HCT116 (cell line): ENCODE measurements around the gene IL17C.

Source experiments
- CBX3 ChIP-seq: IDR thresholded peaks from 2 replicates; pipeline ENCODE4 v1.6.1; 2012; ENCODE audit warnings: low read depth
- CEBPB ChIP-seq: IDR thresholded peaks from 2 replicates; pipeline ENCODE4 v1.6.1; 2012; ENCODE audit warnings: low read depth
- CTCF ChIP-seq, 3 experiments: fragments of 200-600 bp in 1 of 3; sonication (generic) in 1 of 3; IDR thresholded peaks in 2 of 3; conservative IDR thresholded peaks in 1 of 3; 2 replicates each; pipeline ENCODE4 v1.5.1; 2012 to 2017; ENCODE audit warnings: low read depth in 2 of 3, low read length in 2 of 3, antibody characterized with exemption in 1 of 3, borderline replicate concordance in 1 of 3, control low read depth in 1 of 3, mild to moderate bottlenecking in 1 of 3, mixed read lengths in 1 of 3, mixed run types in 1 of 3, moderate library complexity in 1 of 3; ENCODE audit not compliant: insufficient read depth in 1 of 3
- EGR1 ChIP-seq: IDR thresholded peaks from 2 replicates; pipeline ENCODE4 v1.6.1; 2012; ENCODE audit warnings: low read depth
- MAX ChIP-seq: IDR thresholded peaks from 2 replicates; pipeline ENCODE4 v1.6.1; 2012
- POLR2A ChIP-seq: IDR thresholded peaks from 2 replicates; pipeline ENCODE4 v1.7.0; 2011; ENCODE audit warnings: borderline replicate concordance; ENCODE audit not compliant: insufficient read depth, insufficient read length; ENCODE audit errors: extremely low read depth
- REST ChIP-seq: IDR thresholded peaks from 2 replicates; pipeline ENCODE4 v1.6.1; 2012; ENCODE audit warnings: low read depth
- YY1 ChIP-seq: IDR thresholded peaks from 2 replicates; pipeline ENCODE4 v1.6.1; 2011; ENCODE audit warnings: low read length, low read depth, moderate library complexity, mild to moderate bottlenecking; ENCODE audit not compliant: insufficient replicate concordance; ENCODE audit errors: extremely low read depth
- ZBTB33 ChIP-seq: IDR thresholded peaks from 2 replicates; pipeline ENCODE4 v1.6.1; 2011; ENCODE audit warnings: mild to moderate bottlenecking, low read length, moderate library complexity; ENCODE audit not compliant: insufficient replicate concordance; ENCODE audit errors: extremely low read depth
- ZNF274 ChIP-seq: fragments of 200-500 bp; sonication (Bioruptor generic); IDR thresholded peaks from 2 replicates; pipeline ENCODE4 v1.6.1; 2014; ENCODE audit warnings: mild to moderate bottlenecking, low read depth, low read length, inconsistent platforms

- TF ChIP-seq CTCF (IDR thresholded peaks at IDR 0.05 in 2 of 3, conservative IDR thresholded peaks at IDR 0.05 in 1 of 3; ENCODE audit: borderline replicate concordance in 1 of 3, insufficient read depth in 1 of 3, low read depth in 2 of 3, low read length in 2 of 3) = no peak
- no peak for TF ChIP-seq EGR1
- TF ChIP-seq POLR2A = no peak
- TF ChIP-seq CBX3 = no peak
- no peak for TF ChIP-seq ZNF274
- TF ChIP-seq REST = no peak
- no peak for TF ChIP-seq YY1
- no peak for TF ChIP-seq MAX
- no peak for TF ChIP-seq ZBTB33
- no peak for TF ChIP-seq CEBPB
These were observed 11.8 kb downstream of the IL17C start for GRCh38 chr16:88649924-88650748.
